ENCODE data around the gene ATF4. TPM values are rescaled to one million over a fixed set of nuclear protein-coding genes. Genes with fewer than 3 reads are reported as not detected.
A peak's percentile ranks its signal among the peaks of the same experiment; 100 is the strongest.

ATF4 gene
- total and polyA plus RNA-seq, 2 of the 13 experiments (the other 11 are each of a cell fraction or from before 2014, with no cell fraction given), result 486 to 1,297 TPM

DNA sequence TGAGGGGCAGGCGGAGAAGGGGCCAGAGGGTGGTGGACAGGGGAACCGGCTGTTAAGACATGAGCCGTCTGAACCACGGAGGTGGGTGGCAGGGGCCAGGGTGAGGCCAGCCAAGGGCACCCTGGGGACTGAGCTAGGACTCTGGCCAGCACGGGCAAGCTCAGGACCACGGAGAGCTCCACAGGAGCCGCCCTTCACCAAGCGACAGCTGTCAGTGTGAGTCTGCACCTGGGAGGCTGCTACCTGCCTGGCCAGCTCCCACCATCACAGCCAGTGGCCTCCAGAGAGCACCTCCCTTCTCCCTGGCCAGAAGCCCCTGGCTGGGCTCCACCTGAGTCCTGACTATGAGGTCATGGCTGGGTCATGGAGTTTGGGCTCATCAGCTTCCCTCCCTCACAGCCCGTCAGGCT lies 41.9 kb upstream of the ATF4 start:
- H3K9ac ChIP-seq (ENCODE audit: insufficient read depth, low read depth, low read length), result no peak overlapping the region
- CTCF ChIA-PET (ENCODE audit: low intra/inter-chr PET ratio, low total read pairs), result no interaction called here
- no peaks in the 10 kb centered on the region for H3K79me2 ChIP-seq (ENCODE audit: insufficient read depth, low read length)
- no peaks in the 10 kb centered on the region for H3K9me3 ChIP-seq (ENCODE audit: low read length)
- H3K4me1 ChIP-seq (ENCODE audit: insufficient read depth, low read length), result peaks cover 22% of the 10 kb centered on the region
- no peaks in the 10 kb centered on the region for H4K20me1 ChIP-seq (ENCODE audit: insufficient read depth, low read length)
- no peak overlapping the region for H2AFZ ChIP-seq (ENCODE audit: low read length)
- H3K4me3 ChIP-seq (replicated peaks in 1 of 3; ENCODE audit: insufficient read depth in 1 of 3, low read depth in 2 of 3, low read length in 3 of 3), result no peak overlapping the region
- no peaks in the 10 kb centered on the region for H3K36me3 ChIP-seq (replicated peaks in 1 of 2; ENCODE audit: control insufficient read depth in 1 of 2, insufficient read depth in 2 of 2, low read length in 2 of 2)
- no TSS peak for BruUV-seq (replicated peaks)
- intact Hi-C loops (cut with micrococcal nuclease; ENCODE audit: unreplicated experiment) (no loop called here), in situ Hi-C loops (cut with HindIII; ENCODE audit: extremely low pct_ligation_motif_present, low pct_unique_long_range_greater_than_20kb) (no loop called here)
- peaks cover 0 to under 1% of the 10 kb centered on the region in 2 experiments; a peak in 3 of 5 replicates for H3K27me3 ChIP-seq (ENCODE audit: control insufficient read depth in 1 of 2, insufficient read depth in 2 of 2, low read length in 2 of 2)
- H3K27ac ChIP-seq (ENCODE audit: extremely low read length, insufficient read depth, low read length), result no peak overlapping the region
- POLR2A ChIA-PET, result interaction anchor here (0.7 to 1.2 kb wide), 4 partner anchors 11 to 566 kb away, joined by 3 to 8 read pairs (median 3); partner anchors contain the start of genes ATF4 and RPL3
- DNase-seq (ENCODE audit: low spot score) (no peak), FAIRE-seq (no peak), ATAC-seq (peak; percentile 85)
- no peak overlapping the region for H3K4me2 ChIP-seq (ENCODE audit: low read depth, low read length)
- 12% methylated on average over 6 of the region's 9 CpGs for WGBS (ENCODE audit: low lambda C conversion rate)
- no peak for TF ChIP-seq ZNF326 (CRISPR knock-in tag; IDR thresholded peaks at IDR 0.05; ENCODE audit: borderline replicate concordance)
- TF ChIP-seq, protein P1, sequence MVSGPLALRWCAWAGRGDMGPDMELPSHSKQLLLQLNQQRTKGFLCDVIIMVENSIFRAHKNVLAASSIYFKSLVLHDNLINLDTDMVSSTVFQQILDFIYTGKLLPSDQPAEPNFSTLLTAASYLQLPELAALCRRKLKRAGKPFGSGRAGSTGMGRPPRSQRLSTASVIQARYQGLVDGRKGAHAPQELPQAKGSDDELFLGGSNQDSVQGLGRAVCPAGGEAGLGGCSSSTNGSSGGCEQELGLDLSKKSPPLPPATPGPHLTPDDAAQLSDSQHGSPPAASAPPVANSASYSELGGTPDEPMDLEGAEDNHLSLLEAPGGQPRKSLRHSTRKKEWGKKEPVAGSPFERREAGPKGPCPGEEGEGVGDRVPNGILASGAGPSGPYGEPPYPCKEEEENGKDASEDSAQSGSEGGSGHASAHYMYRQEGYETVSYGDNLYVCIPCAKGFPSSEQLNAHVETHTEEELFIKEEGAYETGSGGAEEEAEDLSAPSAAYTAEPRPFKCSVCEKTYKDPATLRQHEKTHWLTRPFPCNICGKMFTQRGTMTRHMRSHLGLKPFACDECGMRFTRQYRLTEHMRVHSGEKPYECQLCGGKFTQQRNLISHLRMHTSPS (CRISPR knock-in tag; IDR thresholded peaks at IDR 0.05; ENCODE audit: low read depth), result no peak; the same call in 1 of the 2 replicates
- peak; percentile 97 for TF ChIP-seq KLF6 (CRISPR knock-in tag; IDR thresholded peaks at IDR 0.05)
- TF ChIP-seq ZNF550 (CRISPR knock-in tag; IDR thresholded peaks at IDR 0.05; ENCODE audit: borderline replicate concordance), result no peak
- peak; percentile 68; the same call in 1 of the 2 replicates for TF ChIP-seq ZC3H13 (CRISPR knock-in tag; IDR thresholded peaks at IDR 0.05)
- peak; percentile 89; the same call in 1 of the 2 replicates for TF ChIP-seq SRY (CRISPR knock-in tag; IDR thresholded peaks at IDR 0.05)
- no peak for TF ChIP-seq ZNF24 (IDR thresholded peaks at IDR 0.05)
- TF ChIP-seq, protein P2, sequence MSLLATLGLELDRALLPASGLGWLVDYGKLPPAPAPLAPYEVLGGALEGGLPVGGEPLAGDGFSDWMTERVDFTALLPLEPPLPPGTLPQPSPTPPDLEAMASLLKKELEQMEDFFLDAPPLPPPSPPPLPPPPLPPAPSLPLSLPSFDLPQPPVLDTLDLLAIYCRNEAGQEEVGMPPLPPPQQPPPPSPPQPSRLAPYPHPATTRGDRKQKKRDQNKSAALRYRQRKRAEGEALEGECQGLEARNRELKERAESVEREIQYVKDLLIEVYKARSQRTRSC (CRISPR knock-in tag; IDR thresholded peaks at IDR 0.05; ENCODE audit: low read depth), result no peak
- TF ChIP-seq ZNF777 (CRISPR knock-in tag; IDR thresholded peaks at IDR 0.05), result peak; percentile 35; the same call in 1 of the 2 replicates
- no peak for TF ChIP-seq PTBP1 (IDR thresholded peaks at IDR 0.05; ENCODE audit: low read depth, low read length, poor library complexity, severe bottlenecking)
- TF ChIP-seq, protein P3, sequence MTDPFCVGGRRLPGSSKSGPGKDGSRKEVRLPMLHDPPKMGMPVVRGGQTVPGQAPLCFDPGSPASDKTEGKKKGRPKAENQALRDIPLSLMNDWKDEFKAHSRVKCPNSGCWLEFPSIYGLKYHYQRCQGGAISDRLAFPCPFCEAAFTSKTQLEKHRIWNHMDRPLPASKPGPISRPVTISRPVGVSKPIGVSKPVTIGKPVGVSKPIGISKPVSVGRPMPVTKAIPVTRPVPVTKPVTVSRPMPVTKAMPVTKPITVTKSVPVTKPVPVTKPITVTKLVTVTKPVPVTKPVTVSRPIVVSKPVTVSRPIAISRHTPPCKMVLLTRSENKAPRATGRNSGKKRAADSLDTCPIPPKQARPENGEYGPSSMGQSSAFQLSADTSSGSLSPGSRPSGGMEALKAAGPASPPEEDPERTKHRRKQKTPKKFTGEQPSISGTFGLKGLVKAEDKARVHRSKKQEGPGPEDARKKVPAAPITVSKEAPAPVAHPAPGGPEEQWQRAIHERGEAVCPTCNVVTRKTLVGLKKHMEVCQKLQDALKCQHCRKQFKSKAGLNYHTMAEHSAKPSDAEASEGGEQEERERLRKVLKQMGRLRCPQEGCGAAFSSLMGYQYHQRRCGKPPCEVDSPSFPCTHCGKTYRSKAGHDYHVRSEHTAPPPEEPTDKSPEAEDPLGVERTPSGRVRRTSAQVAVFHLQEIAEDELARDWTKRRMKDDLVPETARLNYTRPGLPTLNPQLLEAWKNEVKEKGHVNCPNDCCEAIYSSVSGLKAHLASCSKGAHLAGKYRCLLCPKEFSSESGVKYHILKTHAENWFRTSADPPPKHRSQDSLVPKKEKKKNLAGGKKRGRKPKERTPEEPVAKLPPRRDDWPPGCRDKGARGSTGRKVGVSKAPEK (CRISPR knock-in tag; IDR thresholded peaks at IDR 0.05; ENCODE audit: borderline replicate concordance), result no peak
- no peak for TF ChIP-seq FOXP1 (IDR thresholded peaks at IDR 0.05)
- TF ChIP-seq FOXP1 (CRISPR knock-in tag; IDR thresholded peaks at IDR 0.05), result no peak
- TF ChIP-seq, protein P4, sequence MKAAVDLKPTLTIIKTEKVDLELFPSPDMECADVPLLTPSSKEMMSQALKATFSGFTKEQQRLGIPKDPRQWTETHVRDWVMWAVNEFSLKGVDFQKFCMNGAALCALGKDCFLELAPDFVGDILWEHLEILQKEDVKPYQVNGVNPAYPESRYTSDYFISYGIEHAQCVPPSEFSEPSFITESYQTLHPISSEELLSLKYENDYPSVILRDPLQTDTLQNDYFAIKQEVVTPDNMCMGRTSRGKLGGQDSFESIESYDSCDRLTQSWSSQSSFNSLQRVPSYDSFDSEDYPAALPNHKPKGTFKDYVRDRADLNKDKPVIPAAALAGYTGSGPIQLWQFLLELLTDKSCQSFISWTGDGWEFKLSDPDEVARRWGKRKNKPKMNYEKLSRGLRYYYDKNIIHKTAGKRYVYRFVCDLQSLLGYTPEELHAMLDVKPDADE (CRISPR knock-in tag; IDR thresholded peaks at IDR 0.05), result 0 out of 2 replicates have a peak, but pooled peaks have one; percentile 69
- TF ChIP-seq ZNF224 (CRISPR knock-in tag; IDR thresholded peaks at IDR 0.05), result no peak
- TF ChIP-seq ZNF713 (CRISPR knock-in tag; IDR thresholded peaks at IDR 0.05), result no peak
- no peak for TF ChIP-seq NBN (conservative IDR thresholded peaks at IDR 0.05)
- TF ChIP-seq JARID2 (CRISPR knock-in tag; IDR thresholded peaks at IDR 0.05; ENCODE audit: insufficient replicate concordance), result peak; percentile 69
- TF ChIP-seq PHF21A (CRISPR knock-in tag; IDR thresholded peaks at IDR 0.05), result no peak
- no peak for TF ChIP-seq ZEB1 (IDR thresholded peaks at IDR 0.05; ENCODE audit: insufficient replicate concordance, low read depth)
- peak; percentile 37 for TF ChIP-seq ZNF781 (CRISPR knock-in tag; IDR thresholded peaks at IDR 0.05; ENCODE audit: borderline replicate concordance, not compliant biosample characterization)

Measured in HepG2 (cell line).